ENCODE data around the gene GPR150. TPM values are rescaled to one million over a fixed set of nuclear protein-coding genes. Genes with fewer than 3 reads are reported as not detected.
"Not testable (repeated sequence)": the region's sequence is repeated elsewhere in the genome, so short reads cannot be mapped to it uniquely, and the experiment has no call there.

The GPR150 gene
- total RNA-seq, 4 donors from 2014 or later = 0.25 to 1.6 (median 0.56) TPM

DNA sequence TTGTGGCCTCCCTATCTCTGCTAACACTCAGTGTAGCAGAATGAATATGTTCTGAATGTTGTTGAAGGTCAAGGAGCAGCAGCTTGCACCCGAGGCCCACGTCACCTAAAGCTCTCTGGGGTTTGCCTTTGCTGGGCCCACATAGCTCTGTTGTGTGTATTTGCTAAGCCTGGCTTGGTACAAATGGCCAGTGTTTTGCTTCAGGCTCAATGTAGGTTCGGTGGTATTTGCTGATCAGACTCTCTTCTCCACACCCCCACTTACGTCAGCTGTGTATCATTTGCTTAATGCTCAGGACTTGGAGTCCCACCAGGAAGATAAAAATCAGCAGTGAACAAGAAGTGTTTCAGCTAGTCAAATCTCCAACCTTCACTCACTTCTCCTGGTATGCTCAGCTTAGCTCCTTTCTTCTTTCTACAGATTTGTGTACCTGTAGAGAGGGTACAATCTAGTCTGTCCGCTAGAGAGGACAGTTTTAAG, 21.9 kb downstream of the GPR150 start:
- WGBS, 2 donors = 52 to 73% methylated on average over 5 of the region's 5 CpGs
- H3K4me3 ChIP-seq (ENCODE audit: low read depth, poor library complexity, severe bottlenecking) = no peak overlapping the region
- TF ChIP-seq CTCF (IDR thresholded peaks at IDR 0.05) (no peak), POLR2A (IDR thresholded peaks at IDR 0.05) (no peak)
- peak in 1 of 2 donors; percentile 79 for DNase-seq (ENCODE audit: low spot score in 2 of 2)
- intact Hi-C loops (cut with DNase I; ENCODE audit: low total_unique reads) = no loop called here

DNA sequence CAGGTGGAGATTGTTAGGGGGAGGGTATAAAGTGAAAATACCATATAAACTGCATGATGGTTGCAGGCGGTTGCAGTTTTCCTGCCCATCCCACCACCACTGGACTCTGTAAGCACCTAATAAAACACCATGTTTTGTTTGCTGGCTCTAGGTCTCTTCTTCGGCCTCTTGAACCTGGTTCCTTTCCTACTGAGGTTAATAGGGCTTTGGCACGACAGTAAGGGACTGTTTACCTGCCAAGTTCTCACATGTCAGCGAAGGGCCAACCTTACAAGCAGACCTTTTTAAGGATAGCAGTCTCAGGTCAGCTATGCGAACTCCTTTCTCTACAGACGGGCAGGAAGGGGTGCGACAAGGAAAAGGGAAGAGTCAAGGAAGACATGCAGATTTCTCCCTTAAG, 23.3 kb downstream of the GPR150 start:
- no peak overlapping the region for H3K4me3 ChIP-seq (ENCODE audit: low read depth, poor library complexity, severe bottlenecking)
- WGBS, 2 donors = 90% methylated on average over 7 of the region's 7 CpGs
- intact Hi-C loops (cut with DNase I; ENCODE audit: low total_unique reads) = no loop called here
- TF ChIP-seq POLR2A (IDR thresholded peaks at IDR 0.05) = no peak
- DNase-seq (ENCODE audit: low spot score in 2 of 2) = no peak

- WGBS, 2 donors = 14 to 16% methylated on average over 4 of the region's 4 CpGs
- TF ChIP-seq CTCF (IDR thresholded peaks at IDR 0.05) (no peak), POLR2A (IDR thresholded peaks at IDR 0.05) (no peak)
- no peak overlapping the region for H3K4me3 ChIP-seq (ENCODE audit: low read depth, poor library complexity, severe bottlenecking)
- DNase-seq (ENCODE audit: low spot score in 2 of 2) = peak in 1 of 2 donors; percentile 55
- intact Hi-C loops (cut with DNase I; ENCODE audit: low total_unique reads) = no loop called here
These were observed 24.6 kb downstream of the GPR150 start for GRCh38 chr5:95644351-95645042.

DNA sequence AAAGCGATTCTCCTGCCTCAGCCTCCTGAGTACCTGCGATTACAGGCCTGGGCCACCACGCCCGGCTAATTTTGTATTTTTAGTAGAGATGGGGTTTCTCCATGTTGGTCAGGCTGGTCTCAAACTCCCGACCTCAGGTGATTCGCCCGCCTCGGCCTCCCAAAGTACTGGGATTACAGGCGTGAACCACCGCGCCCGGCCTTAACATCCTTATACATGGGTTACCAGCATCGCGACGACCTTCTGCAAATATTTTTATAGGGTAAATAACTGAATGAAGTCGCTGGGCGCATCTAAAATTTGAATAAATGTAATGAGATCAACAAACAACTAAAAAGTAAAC, 26.3 kb downstream of the GPR150 start:
- DNase-seq (ENCODE audit: low spot score in 2 of 2) = peak in 1 of 2 donors; percentile 86
- intact Hi-C loops (cut with DNase I; ENCODE audit: low total_unique reads); H3K4me3 ChIP-seq (ENCODE audit: low read depth, poor library complexity, severe bottlenecking): not testable (repeated sequence)
- WGBS, 2 donors = 84 to 88% methylated on average over 17 of the region's 17 CpGs

GRCh38 chr5:95646569-95647431, 26.9 kb downstream of the GPR150 start, which contains the start of gene RFESD:
RFESD (plus strand) TSS chr5:95646777; CDS start chr5:95652272, 5,495 bp downstream.
- WGBS, 2 donors = 1% methylated on average over 42 to 58 of the region's 60 CpGs
- H3K4me3 ChIP-seq (ENCODE audit: low read depth, poor library complexity, severe bottlenecking) = peak within 1 kb of the TSS; percentile 43
- peak; percentile 98 to 100 for DNase-seq (ENCODE audit: low spot score in 2 of 2)
- TF ChIP-seq POLR2A (IDR thresholded peaks at IDR 0.05) (peak in 1 of 2 donors; percentile 85), CTCF (IDR thresholded peaks at IDR 0.05) (no peak)
- intact Hi-C loops (cut with DNase I; ENCODE audit: low total_unique reads) = no loop called here

DNA sequence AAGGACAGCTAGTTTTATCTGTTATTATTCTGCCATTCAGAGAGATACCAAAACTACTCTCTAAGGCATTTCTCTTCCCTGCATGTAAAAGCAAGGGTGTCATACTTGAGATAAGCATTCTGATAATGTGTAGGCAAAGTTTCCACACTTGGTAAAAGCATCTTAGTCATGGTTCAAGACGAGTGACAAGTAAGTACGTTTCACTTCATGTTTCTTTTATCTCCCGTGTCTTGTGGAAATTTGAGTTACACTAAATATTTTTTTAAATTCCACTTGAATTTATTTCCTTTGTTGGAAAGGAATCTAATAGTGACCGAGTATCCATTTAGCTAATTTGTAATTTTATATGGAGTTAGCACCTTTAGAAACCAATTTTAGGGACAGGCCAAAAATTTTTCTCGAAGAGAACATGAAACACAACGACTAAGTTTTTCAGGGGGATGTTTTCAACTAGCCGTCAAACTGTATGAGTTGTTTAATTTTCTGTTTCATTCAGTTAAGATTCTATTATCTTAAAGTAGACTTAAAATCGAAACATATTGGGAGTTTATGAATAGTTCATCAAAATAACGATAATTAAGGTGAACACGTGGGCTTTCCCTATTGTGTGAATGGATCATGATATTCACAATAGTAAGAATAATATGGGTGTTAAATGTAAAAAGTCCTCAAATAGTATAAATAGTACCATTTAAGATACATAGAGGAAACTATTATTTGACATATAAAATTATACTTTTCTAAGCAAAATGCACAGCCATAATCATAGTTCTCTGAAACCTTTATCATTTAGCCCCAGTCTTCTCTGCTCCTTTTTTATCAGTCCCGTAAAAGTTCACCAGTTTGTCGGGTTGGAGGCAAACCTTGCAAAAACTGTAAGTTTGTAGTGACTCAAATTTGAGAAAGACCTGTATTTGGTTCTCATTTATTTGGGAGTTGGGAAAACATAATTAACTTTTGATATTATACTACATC, 28.3 kb downstream of the GPR150 start:
- 79% methylated on average over 12 of the region's 12 CpGs for WGBS, 2 donors
- H3K4me3 ChIP-seq (ENCODE audit: low read depth, poor library complexity, severe bottlenecking) = no peak overlapping the region
- no peak for DNase-seq (ENCODE audit: low spot score in 2 of 2)
- intact Hi-C loops (cut with DNase I; ENCODE audit: low total_unique reads) = no loop called here
- TF ChIP-seq CTCF (IDR thresholded peaks at IDR 0.05) (no peak), POLR2A (IDR thresholded peaks at IDR 0.05) (no peak)
